Breast epithelium (tissue), 3 donors: ENCODE measurements around the gene PNLIPRP1.

Experiments
- CTCF ChIP-seq, 3 donors: fragments of 450-650 bp; IDR thresholded peaks; one replicate each; pipeline ENCODE4 v1.5.1; 2016 to 2017; ENCODE audit warnings: antibody characterized with exemption in 3 of 3, mild to moderate bottlenecking in 3 of 3, moderate library complexity in 3 of 3
- POLR2A ChIP-seq: fragments of 450-650 bp; IDR thresholded peaks from one replicate; pipeline ENCODE4 v1.6.1; 2016; ENCODE audit warnings: antibody characterized with exemption, mild to moderate bottlenecking, moderate library complexity
- POLR2AphosphoS5 ChIP-seq, 3 donors: sonication (generic); formaldehyde crosslinking; IDR thresholded peaks; one replicate each; pipeline ENCODE4 v1.6.1; 2017; ENCODE audit warnings: antibody characterized with exemption in 3 of 3

GRCh38 chr10:116621476-116621875 is 30.7 kb downstream of the PNLIPRP1 start:
- no peak for TF ChIP-seq CTCF (IDR thresholded peaks at IDR 0.05)
- no peak for TF ChIP-seq POLR2A
- no peak for TF ChIP-seq POLR2AphosphoS5 (IDR thresholded peaks at IDR 0.05)
